ENCODE measurements around the gene PSORS1C1.
"Not testable (repeated sequence)": the region's sequence is repeated elsewhere in the genome, so short reads cannot be mapped to it uniquely, and the experiment has no call there.

PSORS1C1 gene

GRCh38 chr6:31187780-31188194 lies 73.2 kb downstream of the PSORS1C1 start:
- Histone ChIP-seq H3K4me3 (ENCODE audit: insufficient read depth, low read depth, low read length) (no peak overlapping the region), H3K9me3 (ENCODE audit: control insufficient read depth, low read length) (no peaks in the 10 kb centered on the region), H3K27me3 (ENCODE audit: control insufficient read depth, insufficient read depth, low read length, poor library complexity, severe bottlenecking) (no peaks in the 10 kb centered on the region), H3K27ac (ENCODE audit: insufficient read depth, low read depth, low read length, poor library complexity, severe bottlenecking) (no peak overlapping the region), H3K4me1 (ENCODE audit: control insufficient read depth, insufficient read depth, low read length) (no peaks in the 10 kb centered on the region), H3K36me3 (ENCODE audit: control insufficient read depth, insufficient read depth, low read length) (no peaks in the 10 kb centered on the region)
- WGBS, 2 experiments = 93 to 96% methylated on average over 5 of the region's 5 CpGs

DNA sequence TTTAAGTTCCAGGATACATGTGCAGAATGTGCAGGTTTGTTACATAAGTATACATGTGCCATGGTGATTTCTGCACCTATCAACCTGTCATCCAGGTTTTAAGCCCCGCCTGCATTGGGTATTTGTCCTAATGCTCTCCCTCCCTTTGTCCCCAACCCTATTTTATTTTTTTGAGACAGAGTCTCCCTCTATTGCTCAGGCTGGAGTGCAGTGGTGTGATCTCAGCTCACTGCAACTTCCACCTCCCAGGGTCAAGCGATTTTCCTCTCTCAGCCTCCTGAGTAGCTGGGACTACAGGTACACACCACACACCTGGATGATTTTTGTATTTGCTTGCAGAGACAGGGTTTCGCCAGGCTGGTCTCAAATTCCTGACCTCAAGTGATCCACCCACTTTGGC lies 74.6 kb downstream of the PSORS1C1 start:
- H3K9me3 ChIP-seq (ENCODE audit: control insufficient read depth, low read length); H3K27me3 ChIP-seq (ENCODE audit: control insufficient read depth, insufficient read depth, low read length, poor library complexity, severe bottlenecking); H3K4me1 ChIP-seq (ENCODE audit: control insufficient read depth, insufficient read depth, low read length); H3K4me3 ChIP-seq (ENCODE audit: insufficient read depth, low read depth, low read length); H3K27ac ChIP-seq (ENCODE audit: insufficient read depth, low read depth, low read length, poor library complexity, severe bottlenecking); H3K36me3 ChIP-seq (ENCODE audit: control insufficient read depth, insufficient read depth, low read length): not testable (repeated sequence)
- 75% methylated on average over 3 of the region's 3 CpGs for WGBS, 2 experiments

All from ectodermal cell (in vitro differentiated cells).